ENCODE data around the gene PCNX1. TPM values are rescaled to one million over a fixed set of nuclear protein-coding genes. Genes with fewer than 3 reads are reported as not detected.

The PCNX1 gene
- total and polyA plus RNA-seq, 9 of the 15 experiments (the other 6 are each of a cell fraction or from before 2014, with no cell fraction given) = 0.30 to 4.5 (median 2.3) TPM

GRCh38 chr14:70884595-70885342 lies 22.5 kb upstream of the PCNX1 start (continued):
- TF ChIP-seq, protein P1, sequence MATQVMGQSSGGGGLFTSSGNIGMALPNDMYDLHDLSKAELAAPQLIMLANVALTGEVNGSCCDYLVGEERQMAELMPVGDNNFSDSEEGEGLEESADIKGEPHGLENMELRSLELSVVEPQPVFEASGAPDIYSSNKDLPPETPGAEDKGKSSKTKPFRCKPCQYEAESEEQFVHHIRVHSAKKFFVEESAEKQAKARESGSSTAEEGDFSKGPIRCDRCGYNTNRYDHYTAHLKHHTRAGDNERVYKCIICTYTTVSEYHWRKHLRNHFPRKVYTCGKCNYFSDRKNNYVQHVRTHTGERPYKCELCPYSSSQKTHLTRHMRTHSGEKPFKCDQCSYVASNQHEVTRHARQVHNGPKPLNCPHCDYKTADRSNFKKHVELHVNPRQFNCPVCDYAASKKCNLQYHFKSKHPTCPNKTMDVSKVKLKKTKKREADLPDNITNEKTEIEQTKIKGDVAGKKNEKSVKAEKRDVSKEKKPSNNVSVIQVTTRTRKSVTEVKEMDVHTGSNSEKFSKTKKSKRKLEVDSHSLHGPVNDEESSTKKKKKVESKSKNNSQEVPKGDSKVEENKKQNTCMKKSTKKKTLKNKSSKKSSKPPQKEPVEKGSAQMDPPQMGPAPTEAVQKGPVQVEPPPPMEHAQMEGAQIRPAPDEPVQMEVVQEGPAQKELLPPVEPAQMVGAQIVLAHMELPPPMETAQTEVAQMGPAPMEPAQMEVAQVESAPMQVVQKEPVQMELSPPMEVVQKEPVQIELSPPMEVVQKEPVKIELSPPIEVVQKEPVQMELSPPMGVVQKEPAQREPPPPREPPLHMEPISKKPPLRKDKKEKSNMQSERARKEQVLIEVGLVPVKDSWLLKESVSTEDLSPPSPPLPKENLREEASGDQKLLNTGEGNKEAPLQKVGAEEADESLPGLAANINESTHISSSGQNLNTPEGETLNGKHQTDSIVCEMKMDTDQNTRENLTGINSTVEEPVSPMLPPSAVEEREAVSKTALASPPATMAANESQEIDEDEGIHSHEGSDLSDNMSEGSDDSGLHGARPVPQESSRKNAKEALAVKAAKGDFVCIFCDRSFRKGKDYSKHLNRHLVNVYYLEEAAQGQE (IDR thresholded peaks at IDR 0.05; ENCODE audit: borderline replicate concordance) = peak; percentile 67
- TF ChIP-seq, protein P1 (CRISPR knock-in tag; IDR thresholded peaks at IDR 0.05; ENCODE audit: low read depth) = no peak
- TF ChIP-seq PBX2 (CRISPR knock-in tag; IDR thresholded peaks at IDR 0.05; ENCODE audit: low read depth) (no peak), PBX2 (tag; conservative IDR thresholded peaks at IDR 0.05; ENCODE audit: low read depth) (0 out of 2 replicates have a peak, but pooled peaks have one; percentile 15), RBM14 (IDR thresholded peaks at IDR 0.05; ENCODE audit: borderline replicate concordance, insufficient read depth, low read depth, low read length) (no peak), NCOA2 (IDR thresholded peaks at IDR 0.05; ENCODE audit: partially characterized antibody in 2 of 2) (no peak), POLR2A (conservative IDR thresholded peaks at IDR 0.05) (no peak), TAF1 (IDR thresholded peaks at IDR 0.05; ENCODE audit: control insufficient read depth, extremely low read depth, insufficient read depth, low read length, severe bottlenecking) (no peak), ZNF133 (CRISPR knock-in tag; IDR thresholded peaks at IDR 0.05) (no peak), ZNF431 (CRISPR knock-in tag; IDR thresholded peaks at IDR 0.05) (no peak), POLR2AphosphoS2 (IDR thresholded peaks at IDR 0.05; ENCODE audit: low read length) (no peak), MEIS2 (IDR thresholded peaks at IDR 0.05; ENCODE audit: partially characterized antibody) (peak; percentile 50), HDAC3 (IDR thresholded peaks at IDR 0.05; ENCODE audit: borderline replicate concordance, partially characterized antibody) (no peak), OTX1 (CRISPR knock-in tag; IDR thresholded peaks at IDR 0.05) (no peak), IFI16 (CRISPR knock-in tag; IDR thresholded peaks at IDR 0.05) (no peak), FOXK1 (CRISPR knock-in tag; IDR thresholded peaks at IDR 0.05; ENCODE audit: borderline replicate concordance) (no peak)
- TF ChIP-seq, protein P2, sequence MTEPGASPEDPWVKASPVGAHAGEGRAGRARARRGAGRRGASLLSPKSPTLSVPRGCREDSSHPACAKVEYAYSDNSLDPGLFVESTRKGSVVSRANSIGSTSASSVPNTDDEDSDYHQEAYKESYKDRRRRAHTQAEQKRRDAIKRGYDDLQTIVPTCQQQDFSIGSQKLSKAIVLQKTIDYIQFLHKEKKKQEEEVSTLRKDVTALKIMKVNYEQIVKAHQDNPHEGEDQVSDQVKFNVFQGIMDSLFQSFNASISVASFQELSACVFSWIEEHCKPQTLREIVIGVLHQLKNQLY (CRISPR knock-in tag; conservative IDR thresholded peaks at IDR 0.05) = no peak
